HG03045 (cell line): Measurements from ENCODE around the gene GALNTL6.
"Not testable (repeated sequence)": the region's sequence is repeated elsewhere in the genome, so short reads cannot be mapped to it uniquely, and the experiment has no call there.

Source experiments
- ATAC-seq: cut with Tn5 transposase; IDR thresholded peaks from one replicate; pipeline ENCODE4 v1.9.1; 2021; ENCODE audit warnings: mild to moderate bottlenecking, moderate library complexity; ENCODE audit not compliant: unreplicated experiment

GALNTL6 gene

DNA sequence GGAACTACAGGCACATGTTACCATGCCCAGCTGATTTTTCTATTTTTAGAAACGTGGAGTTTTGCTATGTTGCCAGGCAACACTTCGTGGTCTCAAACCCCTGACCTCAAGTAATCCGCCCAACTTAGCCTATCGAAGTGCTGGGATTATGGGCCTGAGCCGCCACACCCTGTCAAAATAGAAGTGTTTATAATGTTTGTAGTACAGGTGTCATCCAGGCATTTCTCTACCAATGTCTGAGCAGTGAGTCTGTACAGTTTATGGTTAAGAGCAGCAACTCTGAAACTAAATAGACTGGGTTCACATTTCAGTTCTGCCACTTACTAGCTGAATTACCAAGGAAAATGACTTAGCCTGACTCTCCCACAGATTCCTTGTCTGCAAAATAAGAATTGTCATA is 895.0 kb downstream of the GALNTL6 start:
- no peak for ATAC-seq

- ATAC-seq, result no peak
Measured at GRCh38 chr4:172709376-172709775, 896.2 kb downstream of the GALNTL6 start.

GRCh38 chr4:172716291-172716690 is 903.1 kb downstream of the GALNTL6 start:
- ATAC-seq, result no peak

- ATAC-seq, result no peak
Measured at GRCh38 chr4:172721659-172722058, 908.5 kb downstream of the GALNTL6 start.

DNA sequence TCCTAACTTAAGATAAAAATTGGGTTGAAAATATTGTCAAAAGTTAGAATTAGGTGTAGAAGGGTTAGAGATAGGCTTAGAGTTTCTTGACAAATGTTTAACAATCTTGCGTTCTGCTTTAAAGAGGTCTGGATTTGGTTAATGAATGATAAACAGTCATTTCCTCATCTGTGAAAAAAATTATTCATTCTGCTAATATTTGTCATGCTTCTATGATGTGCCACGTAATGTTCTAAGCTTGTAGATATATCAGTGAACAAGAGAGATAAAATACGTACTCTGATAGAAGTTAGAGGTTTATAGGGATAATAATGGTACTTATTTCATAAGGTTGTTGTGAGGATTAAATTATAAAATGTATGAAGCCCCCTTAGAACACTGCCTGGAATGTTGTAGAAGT is 912.4 kb downstream of the GALNTL6 start:
- ATAC-seq, result no peak

DNA sequence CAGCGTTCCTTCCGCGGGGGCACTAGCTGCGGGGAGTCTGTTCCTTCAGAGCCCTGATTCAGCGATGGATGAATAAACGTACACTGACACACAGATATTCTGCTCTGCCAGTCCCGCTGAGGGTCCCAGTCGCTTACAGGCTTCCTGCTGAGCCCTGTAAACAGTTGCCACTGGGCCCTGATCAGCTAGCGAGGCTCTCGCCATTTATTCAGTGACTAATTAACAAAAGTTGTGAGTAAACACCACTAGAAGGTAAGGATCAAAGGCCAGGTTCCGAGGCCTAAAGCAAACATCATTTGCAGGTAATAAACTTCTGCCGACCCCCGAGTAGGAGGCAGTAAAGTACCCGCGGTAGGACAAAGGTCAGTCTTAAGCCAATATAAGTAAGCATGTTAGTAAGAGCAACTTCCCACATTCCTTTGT is 912.8 kb downstream of the GALNTL6 start:
- no peak for ATAC-seq

DNA sequence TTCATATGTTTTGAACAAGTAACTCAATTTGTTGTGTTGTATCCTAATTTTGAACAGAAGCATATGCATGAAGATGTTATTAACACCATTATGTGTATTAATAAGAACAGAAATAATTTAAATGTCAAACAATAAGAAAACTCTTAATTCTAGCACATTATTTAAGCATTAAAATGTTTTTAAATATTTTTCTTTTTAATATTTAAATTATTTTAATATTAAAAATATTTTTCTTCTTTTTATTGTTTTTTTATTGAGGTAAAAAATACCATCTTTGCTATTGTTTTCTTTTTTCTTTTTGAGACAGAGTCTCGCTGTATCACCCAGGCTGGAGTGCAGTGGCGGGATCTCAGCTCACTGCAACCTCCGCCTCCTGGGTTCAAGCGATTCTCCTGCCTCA is 914.4 kb downstream of the GALNTL6 start:
- no peak for ATAC-seq

- not testable (repeated sequence) for ATAC-seq
Measured at GRCh38 chr4:172733645-172734044, 920.4 kb downstream of the GALNTL6 start.

- no peak for ATAC-seq
Measured at GRCh38 chr4:172734555-172734954, 921.4 kb downstream of the GALNTL6 start.

- ATAC-seq, result no peak
Measured at GRCh38 chr4:172736046-172736445, 922.8 kb downstream of the GALNTL6 start.

GRCh38 chr4:172740434-172740833 is 927.2 kb downstream of the GALNTL6 start:
- peak; percentile 99 for ATAC-seq

GRCh38 chr4:172750910-172751309 is 937.7 kb downstream of the GALNTL6 start:
- peak; percentile 96 for ATAC-seq

GRCh38 chr4:172751550-172751949 is 938.3 kb downstream of the GALNTL6 start:
- no peak for ATAC-seq

DNA sequence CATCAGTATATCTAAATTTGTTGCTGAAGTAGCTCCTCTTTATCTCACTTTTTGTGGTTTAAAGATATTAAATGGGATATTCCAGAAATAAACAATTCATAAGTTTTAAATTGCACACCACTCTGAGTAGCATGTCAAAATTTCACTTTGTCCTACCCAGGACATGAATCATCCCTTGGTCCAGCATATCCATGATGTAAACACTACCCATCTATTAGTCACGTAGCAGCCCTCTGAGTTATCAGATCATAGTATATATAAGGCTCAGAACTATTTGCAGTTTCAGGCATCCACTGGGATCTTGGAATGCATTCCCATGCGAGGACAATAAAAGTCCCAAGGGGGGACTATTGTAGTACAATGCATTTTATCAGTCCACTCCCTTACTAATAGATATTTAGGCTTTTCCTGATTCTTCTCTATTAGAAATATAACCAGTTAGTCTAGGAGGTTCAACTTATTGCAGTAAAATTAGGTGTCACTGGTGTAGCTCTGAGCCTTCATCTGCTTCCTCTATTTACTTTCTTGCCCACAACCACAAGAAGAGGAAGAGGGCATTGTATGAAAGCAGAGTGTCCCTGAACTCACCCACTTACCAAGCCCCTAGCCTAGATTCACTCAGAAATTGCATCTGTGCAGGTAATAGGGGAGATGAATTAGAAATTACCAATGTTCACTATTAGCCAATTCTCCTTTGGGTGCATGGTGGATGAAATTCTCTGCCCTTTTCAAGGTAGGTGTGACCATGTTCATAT is 945.6 kb downstream of the GALNTL6 start:
- ATAC-seq, result no peak

DNA sequence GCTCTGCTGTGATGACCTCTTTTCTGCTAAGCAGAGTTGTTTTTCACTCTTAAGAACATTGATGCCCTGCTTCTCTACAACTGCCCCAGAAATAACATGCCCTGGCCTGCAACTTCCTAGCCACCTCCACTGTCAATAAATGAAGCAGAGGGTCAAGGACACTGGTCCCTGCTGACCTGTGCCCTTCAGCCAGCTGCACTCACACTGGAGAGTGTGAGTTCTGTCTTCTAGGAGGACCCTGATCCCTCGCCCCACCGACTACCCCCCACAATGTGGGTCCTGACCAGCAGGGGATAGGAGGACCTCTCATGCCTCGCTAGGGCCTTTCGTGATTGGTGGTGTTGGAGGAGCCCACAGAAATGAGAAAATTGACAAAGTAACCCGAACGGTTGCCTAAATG is 947.3 kb downstream of the GALNTL6 start:
- ATAC-seq, result no peak

DNA sequence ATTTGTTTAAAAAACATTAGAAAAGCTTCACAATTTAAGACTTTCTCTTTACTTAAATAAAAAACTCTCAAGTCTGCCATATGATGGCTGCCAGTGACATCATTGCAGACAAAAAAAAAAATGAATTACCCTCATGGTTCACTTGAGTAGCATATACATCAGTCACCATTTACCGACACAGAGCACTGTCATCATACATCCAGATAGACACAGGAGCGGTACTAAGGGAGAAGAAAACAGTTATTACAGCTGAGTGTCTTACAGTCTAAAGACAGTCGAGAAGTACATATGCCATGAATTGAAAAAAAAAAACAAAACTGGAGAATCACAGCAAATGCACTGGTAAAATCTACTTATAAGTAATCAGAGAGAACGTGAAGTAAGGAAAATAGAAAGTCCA is 949.7 kb downstream of the GALNTL6 start:
- ATAC-seq, result no peak

DNA sequence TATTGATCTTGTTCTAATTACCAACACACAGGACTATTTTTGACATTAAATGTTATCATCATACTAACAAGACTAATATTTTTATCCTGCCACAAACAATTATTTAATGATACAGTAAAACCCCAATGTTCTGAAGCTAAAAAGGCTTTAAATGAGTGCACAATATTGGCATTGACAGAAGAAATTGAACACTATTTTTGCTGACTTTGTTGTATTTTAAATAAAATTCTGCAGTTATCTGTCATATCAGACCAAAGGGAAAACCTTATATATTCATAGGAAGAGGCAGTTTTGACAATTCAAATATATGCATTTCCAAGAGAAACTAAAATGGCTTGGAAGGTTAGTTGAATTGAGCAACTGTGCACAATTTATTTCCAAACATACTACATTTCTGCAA is 957.6 kb downstream of the GALNTL6 start:
- no peak for ATAC-seq

DNA sequence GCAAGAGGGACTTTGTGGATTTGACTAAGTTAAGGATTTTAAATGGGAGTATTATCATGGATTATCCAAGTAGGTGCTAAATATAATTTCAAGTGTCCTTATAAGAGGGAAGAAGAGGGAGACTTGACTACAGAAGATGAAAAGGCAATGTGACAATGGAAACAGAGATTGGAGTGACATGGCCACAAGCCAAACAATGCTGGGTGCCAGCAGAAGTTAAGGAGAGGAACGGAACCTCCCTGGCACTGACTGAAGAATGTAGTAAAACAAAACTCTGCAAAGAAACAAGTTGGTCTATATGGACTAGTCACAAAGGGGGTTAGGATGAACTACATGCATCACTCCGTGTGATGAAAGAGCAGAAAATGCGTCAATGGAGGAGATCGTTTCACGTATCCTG is 959.6 kb downstream of the GALNTL6 start:
- no peak for ATAC-seq

DNA sequence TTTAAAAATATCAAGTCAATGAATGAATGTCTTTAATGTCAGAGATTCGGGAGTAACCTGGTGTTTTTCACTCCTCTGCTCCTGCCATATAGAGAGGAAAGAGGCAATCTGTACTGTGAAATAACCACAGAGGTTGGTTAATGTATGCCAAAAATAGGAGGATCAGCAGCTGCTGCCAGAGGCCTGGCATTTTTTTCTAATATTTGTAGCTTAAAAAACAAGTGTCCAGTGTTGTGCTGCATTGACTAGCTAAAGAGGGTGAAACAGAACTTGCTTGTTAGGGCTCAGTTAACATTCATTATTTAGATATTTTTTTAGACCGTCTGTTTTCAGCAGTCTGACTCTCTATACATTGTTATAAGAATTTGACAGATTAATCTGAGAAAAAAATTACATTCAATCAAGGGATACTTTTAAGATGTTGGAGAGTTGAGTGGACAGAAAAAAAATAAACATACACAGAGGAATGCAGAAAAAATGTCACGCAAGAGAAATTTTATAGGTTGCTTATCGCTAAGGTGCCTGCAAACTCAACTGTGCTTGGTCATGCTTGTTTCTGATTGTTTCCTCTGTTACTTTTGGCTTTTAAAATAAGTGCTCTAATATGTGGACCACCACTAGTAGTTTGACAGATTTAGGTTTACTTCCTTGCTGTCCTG is 963.1 kb downstream of the GALNTL6 start:
- no peak for ATAC-seq

- ATAC-seq, result no peak
Measured at GRCh38 chr4:172777729-172778431, 964.7 kb downstream of the GALNTL6 start.

DNA sequence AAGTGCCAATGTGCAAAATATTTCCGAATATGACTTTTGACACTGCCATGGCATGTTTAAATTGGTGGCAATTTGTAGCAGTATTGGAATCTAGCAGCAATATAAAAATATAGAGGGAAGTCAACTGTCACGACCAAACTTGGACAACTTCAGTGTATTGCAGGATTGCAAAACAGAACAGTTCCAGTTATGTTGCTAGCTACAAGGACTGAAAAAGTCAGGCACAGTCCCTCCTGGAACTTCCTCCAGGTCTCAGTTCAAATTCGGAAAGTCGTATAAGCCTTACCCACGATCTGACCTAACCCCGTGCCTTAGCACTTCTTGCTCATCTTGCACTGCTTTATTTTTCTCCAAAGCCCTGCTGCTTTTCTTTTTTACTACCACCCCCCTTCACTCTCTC is 965.4 kb downstream of the GALNTL6 start:
- ATAC-seq, result no peak

DNA sequence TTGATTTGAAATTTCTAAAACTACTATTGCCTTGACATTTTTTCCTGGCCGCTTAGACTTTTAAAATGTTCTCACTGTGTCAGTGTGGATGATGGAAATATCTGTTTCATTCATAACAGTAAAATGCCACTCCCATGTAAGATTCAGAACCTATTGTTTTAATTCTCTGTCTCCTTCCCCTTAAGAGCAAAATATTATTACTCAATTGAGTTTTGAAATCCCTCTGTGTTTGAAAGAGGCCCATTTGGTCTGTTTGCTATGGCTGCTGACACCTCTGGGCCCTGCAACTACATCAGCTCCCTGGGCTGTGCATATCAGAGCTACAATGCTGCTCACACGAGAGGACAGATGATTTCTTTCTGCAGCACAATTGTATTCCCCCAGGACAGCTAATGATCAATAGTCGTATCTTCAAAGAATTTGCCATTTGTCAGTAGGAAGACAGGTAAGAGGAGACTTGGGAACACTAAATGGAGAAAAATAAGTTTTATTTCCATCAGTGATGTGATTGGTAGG is 967.4 kb downstream of the GALNTL6 start:
- no peak for ATAC-seq
